H1 (cell line): ENCODE data around the gene ANKRD12. TPM values are rescaled to one million over a fixed set of nuclear protein-coding genes. Genes with fewer than 3 reads are reported as not detected.

Experiments
- CTCF ChIA-PET: fragments of 300-600 bp; sonication (Branson Sonifier 250); formaldehyde crosslinking; loops from one replicate; lab custom pipeline; 2021; ENCODE audit not compliant: partially characterized antibody; lab: Charles Lee
- POLR2A ChIA-PET: fragments of 300-600 bp; sonication (Branson Sonifier 250); formaldehyde crosslinking; loops from one replicate; lab custom pipeline; 2021; ENCODE audit warnings: inconsistent platforms; ENCODE audit not compliant: partially characterized antibody; lab: Charles Lee
- DNase-seq, 2 experiments: peaks; one replicate each; pipeline versions ENCODE4 v3.0.0 to v3.0.0-alpha.2; 2010 to 2022; ENCODE audit warnings: low spot score in 2 of 2, low read depth in 1 of 2, mixed read lengths in 1 of 2
- FAIRE-seq: peaks from 2 replicates; lab custom pipeline; 2011; peaks lifted over from hg19 to GRCh38; lab: Jason Lieb, UNC
- H2AFZ ChIP-seq: 2 replicates; pipeline ENCODE4 v1.8.1; 2012; ENCODE audit warnings: low read length, inconsistent platforms
- H2AK5ac ChIP-seq: 2 replicates; pipeline ENCODE4 v1.6.1; 2013; ENCODE audit warnings: low read depth, low read length
- H2BK120ac ChIP-seq: replicated peaks from 2 replicates; pipeline ENCODE3; 2013; ENCODE audit warnings: low read depth, low read length, inconsistent platforms
- H2BK12ac ChIP-seq: 2 replicates; pipeline ENCODE4 v1.6.1; 2013; ENCODE audit warnings: low read depth, low read length
- H2BK15ac ChIP-seq: 2 replicates; pipeline ENCODE4 v1.6.1; 2013; ENCODE audit warnings: low read length
- H2BK20ac ChIP-seq: 2 replicates; pipeline ENCODE4 v1.6.1; 2013; ENCODE audit warnings: low read length
- H2BK5ac ChIP-seq: 2 replicates; pipeline ENCODE4 v1.6.1; 2013; ENCODE audit warnings: low read depth, low read length
- H3K14ac ChIP-seq: 2 replicates; pipeline ENCODE4 v1.6.1; 2013; ENCODE audit warnings: inconsistent platforms; ENCODE audit not compliant: insufficient read length
- H3K18ac ChIP-seq: 2 replicates; pipeline ENCODE4 v1.6.1; 2013; ENCODE audit warnings: low read length; ENCODE audit errors: extremely low read depth
- H3K23ac ChIP-seq: 2 replicates; pipeline ENCODE4 v1.6.1; 2013; ENCODE audit warnings: inconsistent platforms; ENCODE audit not compliant: insufficient read length
- H3K23me2 ChIP-seq: 2 replicates; pipeline ENCODE4 v1.6.1; 2013; ENCODE audit warnings: low read depth, low read length
- H3K27ac ChIP-seq: 2 replicates; pipeline ENCODE4 v1.6.1; 2011; ENCODE audit warnings: low read depth, low read length, inconsistent platforms
- H3K27me3 ChIP-seq, 4 experiments: replicated peaks in 1 of 4; 1 replicate in 1 of 4; 2 replicates in 3 of 4; pipeline versions ENCODE4 v1.6.1 to v1.8.1; 2011 to 2013; ENCODE audit warnings: low read length in 3 of 4, mild to moderate bottlenecking in 3 of 4, inconsistent platforms in 2 of 4, mixed read lengths in 2 of 4, moderate library complexity in 1 of 4; ENCODE audit not compliant: control insufficient read depth in 3 of 4, insufficient read depth in 3 of 4; ENCODE audit errors: extremely low read depth in 1 of 4
- H3K36me3 ChIP-seq, 4 experiments: 2 replicates each; pipeline versions ENCODE4 v1.6.1 to v1.8.1; 2011 to 2013; ENCODE audit warnings: mild to moderate bottlenecking in 4 of 4, low read length in 3 of 4, moderate library complexity in 2 of 4, control low read depth in 1 of 4, inconsistent platforms in 1 of 4; ENCODE audit not compliant: insufficient read depth in 4 of 4, control insufficient read depth in 2 of 4
- H3K4ac ChIP-seq: replicated peaks from 2 replicates; pipeline ENCODE3; 2013; ENCODE audit warnings: low read length, low read depth, mixed read lengths, inconsistent platforms; ENCODE audit not compliant: insufficient read length
- H3K4me1 ChIP-seq, 4 experiments: replicated peaks in 1 of 4; 1 replicate in 1 of 4; 2 replicates in 3 of 4; pipeline versions ENCODE4 v1.6.1 to v1.8.1; 2011 to 2013; ENCODE audit warnings: low read length in 3 of 4, inconsistent platforms in 2 of 4, mixed read lengths in 1 of 4; ENCODE audit not compliant: insufficient read depth in 4 of 4, control insufficient read depth in 3 of 4
- H3K4me2 ChIP-seq, 2 experiments: 2 replicates each; pipeline versions ENCODE4 v1.6.1 to v1.8.1; 2011 to 2013; ENCODE audit warnings: low read depth in 2 of 2, low read length in 2 of 2, control low read depth in 1 of 2, inconsistent platforms in 1 of 2, mild to moderate bottlenecking in 1 of 2; ENCODE audit not compliant: insufficient read depth in 1 of 2
- H3K4me3 ChIP-seq, 4 experiments: fragments of 200-600, 300-600 bp in 1 of 4; sonication (generic), shearing (Covaris generic), sonication (Bioruptor Twin) in 1 of 4; 2 replicates each; pipeline versions ENCODE4 v1.5.1 to v1.8.1; 2011 to 2016; ENCODE audit warnings: low read length in 4 of 4, low read depth in 3 of 4, control low read depth in 2 of 4, inconsistent platforms in 2 of 4, mild to moderate bottlenecking in 2 of 4, mixed read lengths in 1 of 4, moderate library complexity in 1 of 4; ENCODE audit not compliant: insufficient read depth in 2 of 4; ENCODE audit errors: extremely low read depth in 1 of 4
- H3K56ac ChIP-seq: replicated peaks from 2 replicates; pipeline ENCODE3; 2013; ENCODE audit warnings: low read depth, mild to moderate bottlenecking, mixed read lengths, low read length, inconsistent platforms; ENCODE audit not compliant: insufficient read length
- H3K79me1 ChIP-seq: 2 replicates; pipeline ENCODE4 v1.6.1; 2013; ENCODE audit warnings: low read depth, low read length, control low read depth
- H3K79me2 ChIP-seq, 2 experiments: 2 replicates each; pipeline versions ENCODE4 v1.6.1 to v1.8.1; 2012 to 2013; ENCODE audit warnings: low read length in 2 of 2, mild to moderate bottlenecking in 2 of 2, inconsistent platforms in 1 of 2; ENCODE audit not compliant: insufficient read depth in 2 of 2, control insufficient read depth in 1 of 2
- H3K9ac ChIP-seq, 4 experiments: replicated peaks in 1 of 4; 1 replicate in 1 of 4; 2 replicates in 3 of 4; pipeline versions ENCODE4 v1.6.1 to v1.8.1; 2011 to 2013; ENCODE audit warnings: low read depth in 3 of 4, low read length in 3 of 4, control low read depth in 2 of 4, mild to moderate bottlenecking in 2 of 4, moderate library complexity in 2 of 4, inconsistent platforms in 1 of 4; ENCODE audit errors: extremely low read depth in 1 of 4
- H3K9me3 ChIP-seq, 2 experiments: 2 replicates each; pipeline versions ENCODE4 v1.6.1 to v1.8.1; 2012 to 2013; ENCODE audit warnings: mild to moderate bottlenecking in 2 of 2, moderate library complexity in 2 of 2, control low read depth in 1 of 2, inconsistent platforms in 1 of 2, low read depth in 1 of 2, low read length in 1 of 2, mixed read lengths in 1 of 2; ENCODE audit not compliant: insufficient read depth in 2 of 2
- H4K20me1 ChIP-seq, 2 experiments: replicated peaks in 1 of 2; 2 replicates each; pipeline versions ENCODE3 to v1.8.1; 2011 to 2013; ENCODE audit warnings: inconsistent platforms in 2 of 2, low read length in 2 of 2, mild to moderate bottlenecking in 1 of 2; ENCODE audit not compliant: insufficient read depth in 2 of 2, control insufficient read depth in 1 of 2
- H4K5ac ChIP-seq: 2 replicates; pipeline ENCODE4 v1.6.1; 2013; ENCODE audit warnings: low read length, low read depth, mixed read lengths, inconsistent platforms; ENCODE audit not compliant: insufficient read length
- H4K8ac ChIP-seq: 2 replicates; pipeline ENCODE4 v1.8.0; 2013; ENCODE audit warnings: mild to moderate bottlenecking, moderate library complexity, low read length, inconsistent platforms; ENCODE audit not compliant: insufficient read depth; ENCODE audit errors: extremely low read depth
- H4K91ac ChIP-seq: replicated peaks from 2 replicates; pipeline ENCODE3; 2013; ENCODE audit warnings: low read length, mixed read lengths, inconsistent platforms; ENCODE audit not compliant: insufficient read length
- EGR1 ChIP-seq: IDR thresholded peaks from 2 replicates; pipeline ENCODE4 v1.6.1; 2011; ENCODE audit warnings: low read depth, low read length, borderline replicate concordance
- WGBS, 2 experiments: shearing (Covaris generic) in 1 of 2; methylation state at CpG; one replicate each; pipeline versions ENCODE4 v1.1.6 to v1.1.7; 2013 to 2015; ENCODE audit warnings: low lambda C conversion rate in 2 of 2, mixed read lengths in 2 of 2, inconsistent platforms in 1 of 2, low coverage in 1 of 2, missing lambda C conversion rate in 1 of 2; ENCODE audit not compliant: insufficient replicate concordance in 2 of 2, insufficient coverage in 1 of 2, insufficient read length in 1 of 2; ENCODE audit errors: extremely low coverage in 1 of 2, missing lambda C conversion rate in 1 of 2; 5-methylcytosine and 5-hydroxymethylcytosine counted together
- polyA plus RNA-seq, 7 experiments: library from polyadenylated mRNA; depleted of rRNA in 3 of 7; stranded (reverse) in 5 of 7; unstranded in 2 of 7; fragments of >200 nt in 5 of 7; fragments of 200-250 nt in 2 of 7; gene quantifications; 1 replicate in 5 of 7; 2 replicates in 1 of 7; 4 replicates in 1 of 7; pipeline versions ENCODE4 v1.2.1 to v1.2.3, GENCODE V29; 2011 to 2013; ENCODE audit warnings: missing spikeins in 2 of 7, mixed read lengths in 2 of 7
- total RNA-seq: library from RNA; stranded (reverse); fragmentation: NEBNext Ultra II Directional; extraction: Animal tissue kit (Norgen Biotek cat#: 25700); gene quantifications from 2 replicates; pipeline ENCODE4 v1.2.1, GENCODE V29; 2021

The ANKRD12 gene
- total and polyA plus RNA-seq, 2 of the 8 experiments (the other 6 are each of a cell fraction or from before 2014, with no cell fraction given): 2.6 to 37.9 TPM

- Histone ChIP-seq H3K4me1 (no peaks in the 10 kb centered on the region), H2AK5ac (no peak overlapping the region), H2BK20ac (no peak overlapping the region), H2AFZ (no peak overlapping the region), H3K14ac (no peak overlapping the region), H2BK15ac (no peak overlapping the region), H3K4ac (no peak overlapping the region), H2BK5ac (no peak overlapping the region), H3K18ac (no peak overlapping the region), H4K5ac (no peak overlapping the region), H3K27ac (no peak overlapping the region), H3K9me3 (no peaks in the 10 kb centered on the region), H2BK120ac (no peak overlapping the region), H3K4me2 (no peak overlapping the region), H3K9ac (no peak overlapping the region), H3K56ac (no peak overlapping the region), H3K23me2 (no peaks in the 10 kb centered on the region), H3K23ac (no peak overlapping the region), H3K79me2 (peaks cover 0 to 8% of the 10 kb centered on the region in 2 experiments; a peak in 2 of 4 replicates), H4K91ac (no peak overlapping the region), H3K79me1 (no peaks in the 10 kb centered on the region), H4K20me1 (peaks cover 2% of the 10 kb centered on the region in 2 experiments), H4K8ac (no peak overlapping the region), H2BK12ac (no peak overlapping the region), H3K36me3 (peaks cover 0 to 3% (median 0%) of the 10 kb centered on the region in 4 experiments; a peak in 1 of 8 replicates), H3K4me3 (no peak overlapping the region), H3K27me3 (no peaks in the 10 kb centered on the region)
- ChIA-PET POLR2A (no interaction called here), CTCF (no interaction called here)
- WGBS, 2 experiments: 90% methylated on average over 4 of the region's 4 CpGs; no CpG with 5 or more reads in 1 of the 2 experiments
- DNase-seq (no peak), FAIRE-seq (no peak)
- TF ChIP-seq EGR1: no peak
Measured at GRCh38 chr18:9184998-9185613, 48.5 kb downstream of the ANKRD12 start.
